Measurements from ENCODE around the gene RASL10A.
"Not testable (repeated sequence)": the region's sequence is repeated elsewhere in the genome, so short reads cannot be mapped to it uniquely, and the experiment has no call there.

Gene RASL10A

DNA sequence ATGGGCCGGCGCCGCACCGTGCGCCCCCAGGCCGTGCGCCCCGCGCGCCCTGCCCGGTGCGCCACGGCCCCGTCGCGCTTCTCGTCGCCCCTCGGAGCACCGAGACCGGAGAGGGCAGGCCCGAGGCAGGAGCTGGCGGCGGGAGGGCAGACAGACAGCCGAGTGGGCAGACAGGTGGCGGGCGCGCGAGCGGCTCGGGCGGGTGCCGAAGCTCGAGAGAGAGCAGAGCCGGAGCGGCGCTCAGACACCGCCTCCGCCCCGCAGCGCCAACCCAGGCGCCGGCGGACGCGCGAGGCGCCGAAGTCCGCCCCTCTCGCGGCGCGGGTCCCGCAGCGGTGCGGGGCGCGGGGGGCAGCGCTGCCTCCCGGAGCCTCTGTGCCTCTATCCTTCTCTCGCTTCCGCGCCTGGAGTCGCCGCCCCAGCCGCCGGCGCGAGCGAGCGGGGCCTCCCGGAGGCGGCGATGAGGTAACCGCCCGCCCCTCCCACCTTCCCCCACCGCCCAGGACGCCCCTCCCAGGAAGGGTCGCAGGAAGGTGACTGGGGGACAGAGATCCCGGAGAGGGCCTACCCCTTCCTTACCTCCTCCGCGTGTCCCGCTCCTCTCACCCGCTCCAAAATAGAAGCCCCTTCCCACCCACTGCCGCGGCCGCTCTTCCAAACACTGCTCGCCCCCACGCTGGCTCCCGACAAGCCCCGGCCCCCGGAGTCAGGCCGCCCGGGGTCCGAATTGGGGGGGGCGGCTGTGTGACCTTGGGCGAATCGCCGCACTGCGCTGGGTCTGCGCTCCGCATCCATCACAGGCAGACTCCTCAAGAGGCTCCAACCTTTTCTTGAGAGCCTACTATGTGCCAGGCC is at the start of gene RASL10A:
Gene RASL10A, minus strand, starts transcription at position 412 of the 855 bp plus-strand sequence. CDS start 451 bp downstream, outside the sequence.
- no peak for DNase-seq (ENCODE audit: low spot score)

DNA sequence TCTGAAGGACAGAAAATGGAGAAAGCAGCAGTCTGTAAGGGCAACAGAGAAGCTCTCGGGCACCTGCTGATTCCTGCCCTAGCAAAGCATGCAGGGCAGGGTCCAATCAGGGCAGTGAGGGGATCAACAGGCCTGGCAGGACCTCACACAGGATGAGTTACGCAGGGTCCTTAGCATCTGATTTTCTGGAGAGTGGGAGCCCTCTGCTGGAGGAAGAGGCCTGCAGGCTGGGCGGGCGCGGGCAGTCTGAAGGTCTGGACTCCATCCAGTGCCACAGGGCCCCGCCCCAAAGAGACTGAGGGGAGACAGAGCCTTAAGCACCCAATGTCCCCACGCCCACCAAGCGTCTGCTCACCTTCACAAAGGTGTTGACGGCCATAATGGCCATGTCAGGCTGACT is 44.0 kb upstream of the RASL10A start:
- peak; percentile 61 for DNase-seq (ENCODE audit: low spot score)

GRCh38 chr22:29357193-29357890 is 41.8 kb upstream of the RASL10A start:
- not testable (repeated sequence) for DNase-seq (ENCODE audit: low spot score)

- DNase-seq (ENCODE audit: low spot score) = no peak
These were observed 38.4 kb upstream of the RASL10A start for GRCh38 chr22:29353860-29354259.

DNA sequence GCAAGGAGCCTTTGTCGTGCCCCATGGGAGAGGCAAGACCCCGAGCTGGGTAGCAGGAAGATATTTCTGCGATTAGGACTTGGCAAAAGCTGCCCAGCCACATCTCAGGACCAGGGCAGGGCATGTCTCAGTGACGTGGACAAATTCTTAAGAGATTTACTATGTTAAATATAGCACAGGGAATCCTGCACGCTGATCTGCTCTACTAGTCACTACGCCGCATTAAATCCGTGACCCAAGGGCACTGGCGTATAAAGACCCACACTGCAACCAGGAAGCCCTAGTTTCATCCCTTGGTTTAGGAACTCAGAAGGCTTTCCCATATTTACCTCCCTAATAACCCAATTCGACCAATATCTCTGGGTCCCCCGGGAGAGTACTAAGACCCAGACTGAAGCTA is 37.8 kb upstream of the RASL10A start:
- DNase-seq (ENCODE audit: low spot score) = no peak

DNA sequence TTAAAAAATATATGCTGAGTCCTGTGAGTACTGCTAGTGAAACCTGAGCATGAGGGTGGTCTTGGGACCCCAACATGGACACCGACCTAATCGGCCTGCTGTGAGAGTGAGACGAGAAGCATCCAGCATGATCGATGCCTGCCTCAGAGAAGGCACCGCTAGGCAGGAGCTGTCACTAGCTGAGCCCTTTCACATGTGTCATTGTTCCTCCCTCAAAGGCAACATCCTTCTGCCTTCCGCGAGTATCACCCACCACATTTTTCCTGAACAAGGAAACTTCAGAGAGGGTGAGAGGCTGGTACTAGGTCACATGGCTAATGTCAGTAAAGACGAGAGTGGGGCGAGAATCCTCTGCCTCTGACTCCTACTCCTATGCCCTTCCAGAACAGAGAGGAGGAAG is 37.3 kb upstream of the RASL10A start:
- DNase-seq (ENCODE audit: low spot score) = no peak

- DNase-seq (ENCODE audit: low spot score) = no peak
These were observed 36.4 kb upstream of the RASL10A start for GRCh38 chr22:29351891-29352290.

DNA sequence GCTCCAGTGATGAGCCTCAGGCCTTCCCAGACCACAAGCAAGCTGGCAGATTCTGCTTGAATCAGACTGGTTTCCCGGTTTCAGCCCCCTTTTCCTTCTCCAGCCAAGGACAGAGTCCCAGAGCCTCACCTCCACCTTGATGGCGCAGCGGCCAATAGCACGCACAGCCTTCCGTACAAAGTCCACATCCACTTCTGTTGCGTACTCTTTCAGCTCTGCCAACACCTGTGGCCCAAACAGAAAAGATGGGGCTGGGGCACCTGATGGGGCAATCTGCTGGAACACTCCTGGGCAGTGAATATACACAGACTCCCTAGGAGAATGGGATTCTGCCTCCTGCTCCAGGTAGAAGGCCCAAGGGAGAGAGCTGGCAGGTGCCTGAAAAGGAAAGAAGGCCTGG is 35.5 kb upstream of the RASL10A start:
- no peak for DNase-seq (ENCODE audit: low spot score)

DNA sequence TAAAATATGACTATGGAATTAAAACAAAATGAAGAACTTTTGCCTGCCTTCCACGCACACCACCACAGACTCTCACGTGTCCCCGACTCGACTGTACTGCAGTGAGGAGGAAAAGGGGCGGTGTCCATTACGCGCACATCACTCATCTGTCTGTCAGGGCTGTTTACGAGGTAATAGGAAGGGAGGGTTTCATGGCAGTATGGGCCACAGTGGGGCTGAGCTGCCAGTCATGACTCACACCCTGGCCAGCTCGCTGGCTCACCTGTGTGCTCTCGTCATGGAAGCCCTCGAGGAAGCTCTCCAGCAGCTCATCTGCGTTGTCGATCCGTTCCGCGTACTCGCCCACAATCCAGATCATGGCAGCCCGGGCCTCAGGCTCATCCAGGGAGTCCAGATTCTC is 33.5 kb upstream of the RASL10A start:
- no peak for DNase-seq (ENCODE audit: low spot score)

DNA sequence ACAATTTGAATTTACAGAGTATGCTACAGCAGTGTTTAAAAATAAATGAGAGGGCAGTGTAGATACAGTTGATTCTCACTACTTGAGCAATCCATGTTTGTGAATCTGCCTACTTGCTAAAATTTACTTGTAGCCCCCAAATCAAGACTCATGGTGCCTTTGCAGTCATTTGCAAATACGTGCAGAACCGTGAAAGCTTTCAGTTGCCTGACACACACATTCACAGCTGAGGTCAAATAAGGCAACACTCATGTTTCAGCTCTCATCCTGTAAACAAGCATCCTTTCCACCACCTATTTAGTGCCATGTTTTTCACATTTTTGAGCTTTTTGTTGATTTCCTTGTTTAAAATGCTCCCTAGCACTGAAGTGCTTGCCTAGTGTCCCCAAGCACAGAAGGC is 32.5 kb upstream of the RASL10A start:
- DNase-seq (ENCODE audit: low spot score) = no peak

GRCh38 chr22:29346659-29347058 is 31.2 kb upstream of the RASL10A start:
- DNase-seq (ENCODE audit: low spot score) = no peak

- no peak for DNase-seq (ENCODE audit: low spot score)
These were observed 30.4 kb upstream of the RASL10A start for GRCh38 chr22:29345932-29346331.

GRCh38 chr22:29344889-29345288 is 29.4 kb upstream of the RASL10A start:
- DNase-seq (ENCODE audit: low spot score) = not testable (repeated sequence)

DNA sequence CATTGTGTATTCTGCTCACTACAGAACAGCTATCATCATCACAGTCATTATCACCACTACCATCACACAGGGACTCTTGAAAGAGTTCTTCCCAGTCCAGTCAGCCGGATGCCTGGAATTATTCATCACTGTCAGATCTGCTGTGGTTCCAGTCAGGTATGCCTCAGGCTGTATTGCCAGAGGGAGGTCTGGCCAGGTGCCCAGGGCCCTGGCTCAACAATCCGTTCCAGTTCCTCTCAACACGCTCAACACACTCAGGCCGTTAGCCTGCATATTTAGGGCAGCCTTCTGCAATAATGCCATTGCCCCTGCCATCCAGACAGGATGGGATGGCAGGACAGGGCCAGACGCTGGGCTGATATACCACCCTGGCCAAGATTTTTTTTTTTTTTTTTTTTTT is 28.6 kb upstream of the RASL10A start:
- DNase-seq (ENCODE audit: low spot score) = no peak

GRCh38 chr22:29343313-29343805 is 27.9 kb upstream of the RASL10A start:
- no peak for DNase-seq (ENCODE audit: low spot score)

GRCh38 chr22:29342577-29343312 is 27.2 kb upstream of the RASL10A start:
- DNase-seq (ENCODE audit: low spot score) = no peak

- no peak for DNase-seq (ENCODE audit: low spot score)
These were observed 26.7 kb upstream of the RASL10A start for GRCh38 chr22:29342177-29342576.

- DNase-seq (ENCODE audit: low spot score) = no peak
These were observed 26.3 kb upstream of the RASL10A start for GRCh38 chr22:29341849-29342127.

- no peak for DNase-seq (ENCODE audit: low spot score)
These were observed 25.8 kb upstream of the RASL10A start for GRCh38 chr22:29341056-29341848.

DNA sequence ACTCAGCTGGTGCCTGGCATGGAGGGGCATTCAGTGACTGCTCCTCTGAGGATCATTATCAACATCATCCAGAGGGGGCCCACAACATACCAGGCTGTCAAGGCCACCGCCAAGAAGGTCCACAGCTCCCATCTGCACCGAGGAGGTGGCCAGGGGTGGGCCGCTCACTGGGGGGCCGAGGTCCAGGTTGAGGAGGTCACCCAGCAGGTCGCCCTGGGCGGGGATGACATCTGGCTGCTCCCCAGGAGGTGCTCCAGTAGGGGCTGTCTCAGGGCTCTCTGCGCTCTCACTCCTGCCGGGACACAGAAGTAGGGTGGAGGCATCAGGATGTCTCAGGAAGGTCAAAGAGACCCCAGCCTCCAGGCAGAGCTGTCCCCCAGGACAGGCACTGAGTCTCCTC is 25.1 kb upstream of the RASL10A start:
- DNase-seq (ENCODE audit: low spot score) = no peak

GRCh38 chr22:29339381-29340235 is 24.1 kb upstream of the RASL10A start:
- DNase-seq (ENCODE audit: low spot score) = no peak

All from hepatic stellate cell (primary cell).